Activated CD8-positive, alpha-beta memory T cell treated with anti-CD3 and anti-CD28 coated beads for 4 hours (primary cell): ENCODE data around the gene AOX1.
"Not testable (repeated sequence)": the region's sequence is repeated elsewhere in the genome, so short reads cannot be mapped to it uniquely, and the experiment has no call there.

Experiments used
- DNase-seq, 2 donors: peaks; one replicate each; pipeline ENCODE4 v3.0.0-alpha.2; 2020; ENCODE audit warnings: low read depth in 2 of 2

The AOX1 gene

DNA sequence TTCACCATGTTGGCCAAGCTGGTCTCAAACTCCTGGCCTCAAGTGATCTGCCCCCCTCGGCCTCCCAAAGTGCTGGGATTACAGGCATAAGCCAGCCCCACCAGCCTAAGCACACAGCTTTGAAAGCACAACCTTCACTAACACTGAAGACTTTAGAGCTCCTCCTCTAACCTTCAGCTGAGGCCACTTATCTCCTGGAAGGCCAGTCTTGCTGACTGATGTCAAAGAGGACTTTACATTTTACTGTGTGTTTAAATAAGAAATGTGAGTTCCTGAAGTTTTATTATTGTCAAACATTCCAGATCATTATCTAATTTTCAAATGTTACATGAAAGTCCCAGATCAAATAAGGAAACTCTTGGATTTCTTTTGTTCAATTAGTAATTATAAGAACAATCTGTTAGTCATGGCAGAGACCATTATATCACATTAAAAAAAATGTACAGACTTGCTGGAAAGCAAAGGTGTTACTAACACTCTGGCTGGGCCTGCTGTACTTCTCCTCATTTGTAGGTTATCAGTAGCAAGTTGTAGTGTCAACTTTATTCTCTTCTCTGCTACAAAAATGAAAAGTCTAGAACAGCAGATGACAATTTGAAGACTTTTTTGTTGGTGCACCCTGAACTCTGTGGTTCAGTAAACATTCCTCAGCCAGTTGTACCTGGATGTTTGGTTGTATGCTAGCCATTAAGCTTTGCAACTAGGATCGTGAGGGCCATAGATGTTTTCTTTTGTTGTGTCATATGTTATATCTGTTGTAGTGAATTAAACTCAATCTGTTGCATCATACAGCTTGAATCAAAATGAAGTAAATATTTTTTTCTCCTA lies 80.0 kb downstream of the AOX1 start:
- no peak for DNase-seq

DNA sequence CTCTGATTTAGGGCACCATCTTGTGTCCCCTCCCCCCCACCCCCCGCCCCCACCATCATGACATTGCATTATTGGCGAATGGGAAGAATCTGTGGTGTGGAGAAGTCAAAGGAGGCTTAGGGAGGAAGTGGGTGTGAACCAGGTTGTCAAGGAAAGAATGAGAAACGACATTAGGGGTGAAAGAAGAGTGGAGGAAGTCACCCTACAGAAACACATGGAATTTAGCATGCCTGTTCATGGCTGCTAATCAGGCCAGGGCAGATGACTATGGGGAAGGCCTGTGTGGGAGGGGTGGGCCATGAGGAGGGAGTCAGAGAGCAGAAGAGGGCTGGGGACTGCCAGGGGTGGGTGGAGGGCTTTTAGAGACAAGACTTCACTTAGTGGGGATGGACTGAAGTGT lies 81.6 kb downstream of the AOX1 start:
- no peak for DNase-seq

DNA sequence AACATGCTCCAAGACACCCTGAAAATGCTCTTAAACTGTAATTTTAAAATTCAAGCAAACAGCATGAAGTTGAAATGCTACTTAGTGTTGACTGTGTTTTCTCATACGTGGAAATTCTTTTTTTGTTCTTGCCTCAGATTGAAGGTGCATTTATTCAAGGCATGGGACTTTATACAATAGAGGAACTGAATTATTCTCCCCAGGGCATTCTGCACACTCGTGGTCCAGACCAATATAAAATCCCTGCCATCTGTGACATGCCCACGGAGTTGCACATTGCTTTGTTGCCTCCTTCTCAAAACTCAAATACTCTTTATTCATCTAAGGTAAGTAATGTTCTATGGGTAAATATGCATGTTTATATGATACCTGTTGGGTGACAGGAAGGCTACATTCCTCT lies 82.7 kb downstream of the AOX1 start:
- DNase-seq: no peak

DNA sequence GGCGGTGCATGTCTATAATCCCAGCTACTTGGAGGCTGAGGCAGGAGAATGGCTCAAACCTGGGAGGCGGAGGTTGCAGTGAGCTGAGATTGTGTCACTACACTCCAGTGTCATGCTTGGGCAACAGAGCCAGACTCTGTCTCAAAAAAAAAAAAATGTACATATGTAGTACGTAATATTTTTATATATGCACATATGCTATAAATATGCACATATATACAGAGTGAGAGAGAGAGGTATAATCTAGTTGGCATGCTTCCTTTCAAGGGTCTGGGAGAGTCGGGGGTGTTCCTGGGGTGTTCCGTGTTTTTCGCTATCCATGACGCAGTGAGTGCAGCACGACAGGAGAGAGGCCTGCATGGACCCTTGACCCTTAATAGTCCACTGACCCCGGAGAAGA lies 83.5 kb downstream of the AOX1 start:
- DNase-seq: no peak

DNA sequence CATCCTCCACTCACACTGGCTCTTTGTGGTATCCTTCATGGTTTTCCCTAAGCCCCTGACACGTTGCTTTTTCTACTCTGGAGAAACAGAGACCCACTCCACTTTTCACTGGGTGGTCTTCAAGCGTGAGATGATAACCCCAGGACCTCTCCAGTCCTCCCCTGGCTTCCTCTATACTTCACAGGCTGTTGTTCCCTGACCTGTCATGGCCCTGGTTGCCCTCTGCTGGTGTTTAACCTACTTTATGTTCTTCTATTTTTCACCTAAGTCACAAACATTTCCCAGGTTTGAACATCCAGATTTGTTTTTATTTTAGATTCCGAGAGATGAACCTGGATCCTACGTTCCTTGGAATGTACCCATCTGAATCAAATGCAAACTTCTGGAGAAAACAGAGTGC lies 84.5 kb downstream of the AOX1 start:
- DNase-seq: no peak

DNA sequence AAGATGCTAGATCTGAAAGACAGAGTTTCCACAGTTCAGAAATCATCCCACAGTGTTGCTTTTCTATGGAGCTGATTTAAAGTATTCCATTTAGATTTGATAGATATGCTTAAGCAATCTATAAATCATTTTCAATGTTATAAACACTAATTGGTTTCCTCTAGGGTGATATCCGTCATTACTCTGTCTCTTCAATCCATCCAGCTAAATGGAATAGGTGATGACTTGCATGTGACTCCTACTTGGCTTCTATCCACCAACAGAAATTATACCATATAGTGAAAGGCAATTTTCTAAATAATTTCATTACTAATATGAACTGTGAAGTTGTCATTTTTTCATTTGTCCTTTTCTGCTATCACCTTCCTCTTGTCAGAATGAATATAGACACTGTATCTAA lies 84.9 kb downstream of the AOX1 start:
- no peak for DNase-seq

DNA sequence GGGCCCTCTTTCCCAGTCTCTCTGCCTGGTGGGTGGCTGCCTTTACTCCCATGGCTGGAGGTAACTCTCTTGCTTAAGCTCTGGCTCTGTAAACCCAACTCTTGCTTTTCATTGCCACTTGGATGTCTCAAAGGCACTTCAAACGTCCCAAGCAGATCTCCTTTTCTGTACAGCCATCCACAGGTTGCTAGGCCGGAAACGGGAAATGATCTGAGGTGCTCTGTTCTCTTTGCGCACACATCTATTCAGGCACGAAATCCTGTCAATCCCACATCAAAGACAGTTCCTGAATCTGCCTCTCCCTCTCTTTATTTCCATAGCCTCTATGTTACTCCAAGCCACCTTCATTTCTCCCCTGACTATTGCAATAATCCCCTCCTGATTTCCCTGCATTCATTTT lies 87.4 kb downstream of the AOX1 start:
- no peak for DNase-seq

DNA sequence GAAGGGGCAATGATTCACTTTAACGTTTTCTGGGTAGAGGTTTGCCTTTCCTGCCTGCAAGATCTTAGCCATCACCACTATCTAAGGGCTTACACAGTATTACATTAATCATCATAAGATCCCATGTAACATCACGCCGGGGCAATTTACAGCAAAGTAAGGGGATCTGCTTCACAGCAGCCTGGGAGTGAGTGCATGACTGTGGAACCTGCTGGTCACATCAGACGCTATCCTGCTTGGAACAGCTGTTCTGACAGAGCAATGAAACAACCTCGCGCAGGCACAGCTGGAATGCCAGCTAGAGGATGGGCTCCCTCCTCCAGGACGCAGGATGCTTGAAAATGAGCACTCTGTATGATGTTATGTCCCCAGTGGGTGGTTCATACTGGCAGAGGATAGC lies 89.0 kb downstream of the AOX1 start:
- DNase-seq: no peak

DNA sequence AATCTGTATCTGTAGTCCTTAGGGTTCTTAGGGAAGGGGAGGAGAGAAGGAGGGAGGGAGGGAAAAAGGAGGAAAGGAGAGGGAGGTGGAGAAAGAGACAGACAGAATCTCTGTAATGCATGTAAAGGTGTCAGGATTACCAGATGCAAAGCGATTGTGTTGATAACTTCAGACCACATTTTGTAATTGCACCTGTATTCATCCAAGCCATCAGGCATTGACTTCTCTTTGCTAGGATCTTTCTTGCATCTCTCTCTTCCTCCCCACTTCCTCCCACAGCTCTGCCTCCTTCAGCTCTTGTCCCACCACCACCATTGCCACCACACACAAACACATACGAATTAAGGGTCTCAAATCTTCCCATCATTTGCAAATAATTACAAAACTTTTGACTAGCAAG lies 91.4 kb downstream of the AOX1 start:
- DNase-seq: no peak

DNA sequence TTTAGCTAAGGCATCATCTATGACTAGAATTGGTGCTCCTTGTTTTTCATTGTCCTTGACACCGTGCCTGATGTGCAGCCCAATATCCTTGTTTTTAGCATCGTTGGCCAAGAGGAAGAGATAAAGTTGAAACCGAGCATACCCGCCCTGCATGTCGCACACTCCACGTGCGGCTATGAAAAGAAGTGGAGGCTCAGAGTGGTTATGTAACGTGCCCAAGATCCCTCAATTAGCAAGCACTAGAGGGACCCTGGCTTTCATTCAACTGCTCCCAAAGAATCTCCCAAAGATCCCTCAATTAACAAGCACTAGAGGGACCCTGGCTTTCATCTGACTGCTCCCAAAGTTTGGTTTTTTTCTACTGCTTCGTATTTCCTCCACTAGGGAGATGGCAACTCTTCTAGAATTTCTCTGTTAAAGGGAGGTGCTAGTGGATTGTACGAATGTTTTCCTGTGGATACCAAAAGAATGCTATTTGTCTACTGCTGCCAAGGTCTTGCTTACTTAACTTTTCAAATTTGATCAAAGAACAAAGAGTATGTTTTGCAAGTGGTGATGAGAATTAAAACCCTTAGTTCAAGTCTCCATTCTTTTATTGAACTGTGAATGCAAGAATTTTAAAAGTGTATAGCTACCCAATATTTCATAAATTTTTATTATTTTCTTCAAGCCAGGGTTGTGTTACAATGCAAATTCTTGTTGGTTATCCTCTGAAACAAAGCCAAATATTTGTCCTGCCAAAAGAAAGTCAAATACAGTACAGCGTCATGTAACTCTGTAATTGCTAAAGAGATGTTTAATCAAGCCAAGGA lies 92.1 kb downstream of the AOX1 start:
- no peak for DNase-seq

DNA sequence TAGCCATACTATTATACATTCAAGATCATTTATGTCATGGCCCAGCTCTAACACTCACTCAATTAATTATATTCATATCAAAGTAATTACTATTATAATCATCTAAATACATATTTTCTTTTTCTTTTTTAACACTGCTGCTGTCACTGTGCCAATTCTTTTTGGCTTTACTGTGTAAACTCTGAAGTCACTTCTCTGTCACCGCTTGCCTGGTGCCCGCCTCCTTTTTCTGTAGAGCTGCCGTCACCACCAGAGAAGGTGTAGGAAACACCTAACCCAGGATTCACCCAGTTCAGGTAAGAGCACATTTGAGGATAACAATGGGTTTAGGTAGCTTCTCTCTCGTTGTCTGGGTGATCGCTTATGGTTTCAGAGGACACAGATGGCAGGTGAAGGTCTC lies 93.3 kb downstream of the AOX1 start:
- no peak for DNase-seq

DNA sequence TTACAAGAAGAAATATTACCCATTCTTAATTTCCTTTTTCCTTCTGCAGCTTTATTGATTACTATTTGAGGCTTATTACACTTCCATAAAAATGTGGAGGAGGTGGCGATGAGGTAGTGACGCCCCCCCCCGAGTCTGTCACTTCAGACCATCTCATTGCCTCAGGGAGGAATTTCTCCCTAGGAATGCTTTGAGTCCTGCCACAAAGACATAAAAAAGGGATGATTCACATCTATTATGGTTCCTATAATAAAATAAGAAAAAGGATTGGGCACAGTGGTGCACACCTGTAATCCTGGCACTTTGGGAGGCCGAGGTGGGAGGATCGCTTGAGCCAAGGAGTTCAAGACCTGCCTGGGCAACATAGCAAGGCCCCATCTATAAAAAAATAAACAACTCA lies 93.7 kb downstream of the AOX1 start:
- no peak for DNase-seq

DNA sequence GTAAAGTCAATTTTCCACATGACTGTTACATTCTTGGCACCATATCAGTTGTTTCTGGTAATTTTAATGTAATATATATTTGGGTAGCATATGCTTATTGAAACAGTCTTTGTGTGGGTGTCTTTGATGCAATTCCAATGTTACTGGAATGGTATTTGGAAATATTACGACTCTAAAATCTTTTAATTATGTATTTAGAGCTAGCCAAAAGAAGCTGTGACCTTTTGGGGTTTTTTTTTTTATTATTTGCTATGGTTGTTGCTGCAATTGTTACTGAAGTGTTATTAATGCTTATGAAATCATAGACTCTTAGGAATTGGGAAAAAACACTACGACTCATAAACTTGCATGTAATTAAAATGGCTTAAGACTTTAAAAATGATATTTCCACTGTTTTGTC lies 95.9 kb downstream of the AOX1 start:
- no peak for DNase-seq

DNA sequence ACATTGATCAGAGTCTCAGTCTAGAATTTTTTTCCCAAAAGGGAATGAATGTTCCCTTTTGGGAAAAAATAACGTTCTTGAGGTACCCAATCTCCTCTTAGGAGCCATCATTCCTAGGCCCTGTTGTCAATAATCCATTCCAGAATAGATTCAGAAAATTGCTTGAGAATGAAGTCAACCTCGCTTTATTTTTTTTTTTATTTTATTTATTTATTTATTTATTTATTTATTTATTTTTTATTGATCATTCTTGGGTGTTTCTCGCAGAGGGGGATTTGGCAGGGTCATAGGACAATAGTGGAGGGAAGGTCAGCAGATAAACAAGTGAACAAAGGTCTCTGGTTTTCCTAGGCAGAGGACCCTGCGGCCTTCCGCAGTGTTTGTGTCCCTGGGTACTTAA lies 96.6 kb downstream of the AOX1 start:
- not testable (repeated sequence) for DNase-seq

DNA sequence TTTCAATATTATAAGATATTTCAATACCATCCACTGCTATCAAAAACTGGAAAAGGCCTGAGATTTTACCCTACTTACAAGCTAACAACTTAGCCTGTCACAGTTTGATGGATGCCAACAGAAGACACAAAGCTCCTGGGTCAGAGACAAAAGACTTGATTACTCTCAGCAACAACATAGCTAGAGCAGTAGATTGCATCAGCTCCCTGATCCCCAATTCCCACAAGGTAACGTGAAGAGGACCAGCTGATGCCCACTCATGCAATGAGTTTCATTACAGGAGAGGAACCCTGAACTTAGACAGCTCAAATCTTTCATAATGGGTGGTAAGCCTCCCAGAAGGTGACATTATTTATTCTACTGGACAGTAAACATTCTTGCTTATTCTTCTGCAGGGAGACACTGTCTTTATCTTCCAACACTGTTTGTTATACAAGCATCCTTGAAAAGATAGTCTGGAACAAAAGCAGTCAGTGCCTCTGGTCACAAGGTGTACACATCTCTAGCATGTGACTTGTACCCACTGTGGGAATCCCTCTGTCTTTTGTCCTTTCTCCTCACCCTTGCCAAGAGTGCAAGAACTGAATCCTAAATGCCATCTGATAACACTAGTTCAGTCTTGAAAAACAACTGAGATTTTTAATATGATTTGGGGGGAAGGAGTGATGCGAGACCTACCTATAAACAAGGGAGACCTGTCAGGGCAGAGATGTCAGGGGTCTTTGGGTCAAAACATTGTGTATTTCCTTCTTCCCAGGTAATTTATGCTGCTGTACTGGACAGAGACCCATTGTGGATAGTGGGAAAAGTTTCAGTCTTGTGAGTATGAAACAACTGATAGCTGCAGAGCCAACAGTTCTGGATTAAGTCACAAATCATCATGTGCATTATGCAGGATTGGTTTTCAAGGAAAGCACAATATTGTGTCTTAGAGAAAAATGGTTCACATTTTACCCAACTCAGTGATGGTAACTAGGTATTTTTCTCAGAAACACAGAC lies 102.4 kb downstream of the AOX1 start:
- DNase-seq: no peak

DNA sequence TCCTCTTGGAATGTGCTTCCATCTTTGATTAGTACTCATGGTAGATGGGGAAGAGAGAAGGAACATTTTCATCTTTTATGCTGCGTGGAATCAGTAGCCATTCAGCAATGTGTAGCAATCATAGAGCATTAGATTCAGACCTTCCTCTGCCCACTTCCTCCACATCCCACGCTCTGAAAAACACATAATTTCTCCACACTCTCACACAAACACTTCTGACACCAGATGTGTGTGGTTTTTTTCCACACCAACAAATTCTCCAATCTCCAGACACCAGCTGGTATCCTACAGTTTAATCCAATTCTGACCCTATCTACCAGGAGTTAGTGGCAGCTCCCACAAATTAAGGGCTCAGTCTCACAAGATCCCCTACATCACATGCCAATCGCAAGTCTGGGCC lies 103.3 kb downstream of the AOX1 start:
- no peak for DNase-seq

DNA sequence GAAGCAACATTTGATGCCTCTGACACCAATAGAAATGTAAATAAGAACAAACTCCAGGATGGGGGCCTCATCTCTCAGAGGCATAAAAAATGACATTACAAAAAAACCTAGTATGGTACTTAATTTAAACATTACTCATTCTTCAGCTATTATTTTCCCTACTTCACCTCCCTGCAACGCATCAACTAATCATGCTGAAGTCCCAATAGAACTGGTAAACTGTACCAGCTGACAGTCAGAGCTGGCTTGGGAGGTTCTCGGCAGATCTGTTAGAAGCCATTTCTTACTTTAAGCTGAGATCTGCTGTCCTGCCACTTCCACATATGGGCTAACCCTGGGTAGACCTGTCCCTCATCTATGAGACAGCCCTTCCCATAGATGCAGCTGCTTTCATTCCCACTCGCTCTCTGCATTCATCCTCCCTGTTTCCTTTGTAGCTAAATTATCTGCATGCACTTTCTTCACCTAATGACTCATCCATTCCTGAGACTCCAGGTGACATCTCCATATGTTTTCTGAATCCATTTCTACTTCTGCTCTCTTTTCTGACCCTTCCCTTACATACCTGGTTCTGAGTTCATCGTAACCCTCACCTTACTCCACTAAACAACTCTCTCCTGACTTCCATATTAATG lies 108.1 kb downstream of the AOX1 start:
- DNase-seq: no peak

DNA sequence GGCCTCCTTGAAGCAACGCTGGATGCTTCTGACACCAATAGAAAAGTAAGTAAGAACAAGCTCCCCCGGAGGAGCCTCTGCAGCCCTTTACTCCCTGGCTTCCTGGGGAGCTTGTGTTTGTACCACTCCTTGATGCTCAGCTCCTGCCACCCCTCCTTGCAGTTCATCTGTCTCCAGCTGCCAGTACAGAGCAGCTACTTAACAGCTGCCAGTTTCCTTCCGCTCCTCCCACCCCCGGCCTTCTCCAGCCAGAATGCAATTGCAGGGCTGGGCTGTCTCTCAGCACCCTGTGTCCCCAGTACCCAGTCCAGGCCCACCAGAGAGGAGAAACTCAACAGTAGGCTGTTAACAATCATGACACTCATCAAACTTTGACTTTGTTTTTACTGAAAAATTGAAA lies 109.4 kb downstream of the AOX1 start:
- DNase-seq: no peak

DNA sequence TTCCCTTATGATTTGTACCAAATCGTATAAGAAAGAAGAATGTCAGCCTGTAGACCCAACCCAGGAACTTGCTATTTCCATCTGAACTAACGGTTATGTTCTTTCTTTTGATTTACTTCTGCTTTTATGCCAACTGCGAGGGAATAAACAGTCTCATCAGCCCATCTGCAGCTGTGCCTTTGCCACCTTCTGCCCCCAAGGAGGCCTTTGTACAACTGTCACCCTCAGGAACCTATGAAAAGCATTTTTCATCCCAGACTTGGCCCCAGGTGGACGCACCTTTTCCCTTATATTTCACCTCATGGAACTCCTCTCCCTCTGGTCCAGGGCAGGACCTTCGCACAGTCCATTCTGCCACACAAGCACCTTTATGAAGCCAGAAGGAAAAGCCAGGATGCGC lies 109.8 kb downstream of the AOX1 start:
- no peak for DNase-seq

DNA sequence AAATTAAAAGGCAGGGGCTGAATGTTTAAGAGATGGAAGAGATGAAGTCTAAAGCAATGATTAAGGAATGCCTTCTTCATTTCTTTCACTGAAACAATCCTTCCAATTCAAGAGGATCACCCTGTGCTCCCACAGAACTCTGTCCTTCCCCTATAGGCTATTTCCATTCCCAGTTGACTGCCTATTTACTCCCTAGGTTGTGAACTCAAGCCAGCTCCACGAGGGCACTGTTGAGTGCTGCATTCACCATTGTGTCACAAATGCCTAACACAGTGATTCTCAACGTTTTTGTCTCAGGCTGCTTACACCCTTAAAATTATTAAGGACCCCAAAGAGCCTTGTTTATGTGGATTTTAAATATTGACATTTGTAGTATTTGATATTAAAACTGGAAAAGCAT lies 112.4 kb downstream of the AOX1 start:
- no peak for DNase-seq

DNA sequence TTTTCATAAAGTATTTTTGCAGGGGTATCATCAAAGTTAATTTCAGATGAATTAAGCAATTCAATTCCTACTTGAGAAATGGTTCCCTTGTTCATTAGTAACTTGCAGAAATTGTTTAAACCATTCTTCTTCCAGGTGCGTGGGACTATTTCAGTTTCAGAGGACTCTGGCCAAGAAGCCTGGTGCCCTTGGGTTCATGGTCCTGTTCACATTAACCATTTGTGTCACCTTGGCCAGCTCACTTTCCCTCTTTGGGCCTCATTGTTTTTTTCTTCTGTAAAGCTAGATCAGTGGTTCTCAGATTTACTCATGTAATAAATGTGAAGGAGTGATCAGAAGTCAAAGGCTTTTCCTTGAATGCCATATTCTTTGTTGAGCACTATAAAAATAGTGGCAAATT lies 113.5 kb downstream of the AOX1 start:
- no peak for DNase-seq

DNA sequence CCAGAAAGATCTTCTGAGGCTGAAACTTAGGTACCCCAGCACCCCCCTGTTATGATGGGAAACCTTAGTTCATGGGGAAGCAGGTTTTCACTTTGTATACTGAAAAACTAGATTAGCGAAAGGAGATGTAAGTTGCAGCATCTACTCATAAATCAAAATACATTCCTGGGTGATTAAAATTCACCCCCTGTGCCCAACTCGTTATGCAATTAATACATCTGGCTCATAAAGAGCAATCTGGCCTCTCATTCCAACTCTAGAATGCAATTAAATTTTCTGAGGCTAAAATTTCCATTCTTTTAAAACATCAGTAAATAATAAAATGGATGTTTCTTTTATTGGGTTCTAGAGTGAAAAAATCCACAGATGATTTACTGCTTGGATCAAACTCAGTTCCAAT lies 115.0 kb downstream of the AOX1 start:
- DNase-seq: no peak
